Measurements from ENCODE around the gene FGFRL1. TPM values are rescaled to one million over a fixed set of nuclear protein-coding genes. Genes with fewer than 3 reads are reported as not detected.
A peak's percentile ranks its signal among the peaks of the same experiment; 100 is the strongest.

FGFRL1 gene
- total RNA-seq, 2 donors from 2014 or later = 12.0 to 16.7 TPM

DNA sequence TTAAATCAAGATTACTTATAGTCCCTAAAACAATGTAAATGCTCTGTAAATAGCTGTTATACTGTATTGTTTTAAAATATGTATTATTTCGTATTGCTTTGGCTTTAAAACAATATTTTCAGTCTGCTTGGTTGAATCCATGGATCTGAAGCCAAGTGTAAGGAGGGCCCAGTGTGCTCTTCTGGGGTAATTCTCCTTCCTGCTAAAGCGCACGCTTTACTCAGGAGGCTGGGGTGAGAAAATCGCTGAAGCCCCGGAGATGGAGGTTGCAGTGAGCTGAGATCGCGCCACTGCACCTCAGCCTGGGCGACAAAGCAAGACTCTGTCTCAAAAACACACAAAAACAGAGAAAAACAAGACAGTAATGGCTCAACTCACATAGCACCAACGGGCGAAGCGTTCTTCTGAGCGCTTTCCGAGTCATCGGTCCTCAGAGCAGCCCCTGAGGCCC lies 25.0 kb upstream of the FGFRL1 start:
- Mint-ChIP-seq H3K4me1 (no peaks in the 10 kb centered on the region), H3K36me3 (ENCODE audit: low read depth) (no peaks in the 10 kb centered on the region), H3K27me3 (no peaks in the 10 kb centered on the region), H3K4me3 (peak overlapping the region; percentile 86), H3K9me3 (no peaks in the 10 kb centered on the region), H3K27ac (peak overlapping the region; percentile 82)
- peak; percentile 52 for ATAC-seq (replicated peaks)

DNA sequence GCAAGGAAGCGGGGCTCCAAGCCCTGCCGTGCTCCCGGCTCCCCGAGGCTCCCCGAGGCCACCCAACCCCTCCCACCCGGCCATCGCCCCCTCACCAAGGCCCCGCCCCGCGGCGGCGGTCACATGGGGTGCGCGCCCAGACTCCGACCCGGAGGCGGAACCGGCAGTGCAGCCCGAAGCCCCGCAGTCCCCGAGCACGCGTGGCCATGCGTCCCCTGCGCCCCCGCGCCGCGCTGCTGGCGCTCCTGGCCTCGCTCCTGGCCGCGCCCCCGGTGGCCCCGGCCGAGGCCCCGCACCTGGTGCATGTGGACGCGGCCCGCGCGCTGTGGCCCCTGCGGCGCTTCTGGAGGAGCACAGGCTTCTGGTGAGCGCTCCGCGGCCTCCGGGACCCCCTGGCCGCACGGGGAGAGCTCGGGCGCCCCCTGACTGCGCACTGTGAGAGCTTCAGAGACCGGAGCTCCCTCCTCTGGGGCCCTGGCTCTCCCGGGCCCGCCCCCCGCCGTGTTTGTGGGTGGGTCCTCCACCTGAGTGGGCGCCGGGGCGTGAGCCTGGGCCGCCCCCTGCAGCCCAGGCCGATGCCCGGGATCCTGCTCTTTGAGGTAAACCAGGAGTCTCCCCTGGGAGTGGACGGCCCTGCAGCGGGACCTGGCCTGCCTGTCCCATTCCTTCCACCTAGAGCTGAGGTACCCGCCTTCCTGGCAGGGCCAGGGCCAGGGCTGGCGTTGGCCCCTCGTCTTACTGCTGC lies 24.4 kb upstream of the FGFRL1 start, which contains the start of gene IDUA:
Gene IDUA, plus strand, starts transcription at position 166 of the 745 bp plus-strand sequence. Its CDS starts 41 bp downstream, at position 207.
- Mint-ChIP-seq H3K9me3 (no peaks in the 10 kb centered on the region), H3K4me1 (no peaks in the 10 kb centered on the region), H3K4me3 (peak within 1 kb of the TSS; percentile 86), H3K27me3 (no peaks in the 10 kb centered on the region), H3K36me3 (ENCODE audit: low read depth) (no peaks in the 10 kb centered on the region), H3K27ac (peak within 1 kb of the TSS; percentile 82)
- ATAC-seq (replicated peaks) = peak; percentile 94

- no peaks in the 10 kb centered on the region for H3K27me3 Mint-ChIP-seq
- no peak for ATAC-seq (replicated peaks)
- H3K36me3 Mint-ChIP-seq (ENCODE audit: low read depth) = no peaks in the 10 kb centered on the region
- no peaks in the 10 kb centered on the region for H3K4me1 Mint-ChIP-seq
- H3K9me3 Mint-ChIP-seq = no peaks in the 10 kb centered on the region
- H3K4me3 Mint-ChIP-seq = peak overlapping the region; percentile 78
- H3K27ac Mint-ChIP-seq = no peak overlapping the region
Observed at GRCh38 chr4:987624-988513, 23.6 kb upstream of the FGFRL1 start.

- Mint-ChIP-seq H3K27ac (no peak overlapping the region), H3K36me3 (ENCODE audit: low read depth) (no peaks in the 10 kb centered on the region), H3K9me3 (no peaks in the 10 kb centered on the region), H3K27me3 (no peaks in the 10 kb centered on the region), H3K4me3 (no peak overlapping the region), H3K4me1 (no peaks in the 10 kb centered on the region)
- no peak for ATAC-seq (replicated peaks)
Observed at GRCh38 chr4:988726-989721, 22.4 kb upstream of the FGFRL1 start.

GRCh38 chr4:989722-990471 lies 21.5 kb upstream of the FGFRL1 start:
- H3K36me3 Mint-ChIP-seq (ENCODE audit: low read depth) = no peaks in the 10 kb centered on the region
- H3K4me3 Mint-ChIP-seq = no peak overlapping the region
- no peak overlapping the region for H3K27ac Mint-ChIP-seq
- no peak for ATAC-seq (replicated peaks)
- H3K27me3 Mint-ChIP-seq = no peaks in the 10 kb centered on the region
- no peaks in the 10 kb centered on the region for H3K4me1 Mint-ChIP-seq
- no peaks in the 10 kb centered on the region for H3K9me3 Mint-ChIP-seq

GRCh38 chr4:990746-991367 lies 20.6 kb upstream of the FGFRL1 start:
- ATAC-seq (replicated peaks) = no peak
- H3K4me3 Mint-ChIP-seq = no peak overlapping the region
- no peaks in the 10 kb centered on the region for H3K27me3 Mint-ChIP-seq
- no peaks in the 10 kb centered on the region for H3K36me3 Mint-ChIP-seq (ENCODE audit: low read depth)
- H3K4me1 Mint-ChIP-seq = no peaks in the 10 kb centered on the region
- no peak overlapping the region for H3K27ac Mint-ChIP-seq
- H3K9me3 Mint-ChIP-seq = no peaks in the 10 kb centered on the region

DNA sequence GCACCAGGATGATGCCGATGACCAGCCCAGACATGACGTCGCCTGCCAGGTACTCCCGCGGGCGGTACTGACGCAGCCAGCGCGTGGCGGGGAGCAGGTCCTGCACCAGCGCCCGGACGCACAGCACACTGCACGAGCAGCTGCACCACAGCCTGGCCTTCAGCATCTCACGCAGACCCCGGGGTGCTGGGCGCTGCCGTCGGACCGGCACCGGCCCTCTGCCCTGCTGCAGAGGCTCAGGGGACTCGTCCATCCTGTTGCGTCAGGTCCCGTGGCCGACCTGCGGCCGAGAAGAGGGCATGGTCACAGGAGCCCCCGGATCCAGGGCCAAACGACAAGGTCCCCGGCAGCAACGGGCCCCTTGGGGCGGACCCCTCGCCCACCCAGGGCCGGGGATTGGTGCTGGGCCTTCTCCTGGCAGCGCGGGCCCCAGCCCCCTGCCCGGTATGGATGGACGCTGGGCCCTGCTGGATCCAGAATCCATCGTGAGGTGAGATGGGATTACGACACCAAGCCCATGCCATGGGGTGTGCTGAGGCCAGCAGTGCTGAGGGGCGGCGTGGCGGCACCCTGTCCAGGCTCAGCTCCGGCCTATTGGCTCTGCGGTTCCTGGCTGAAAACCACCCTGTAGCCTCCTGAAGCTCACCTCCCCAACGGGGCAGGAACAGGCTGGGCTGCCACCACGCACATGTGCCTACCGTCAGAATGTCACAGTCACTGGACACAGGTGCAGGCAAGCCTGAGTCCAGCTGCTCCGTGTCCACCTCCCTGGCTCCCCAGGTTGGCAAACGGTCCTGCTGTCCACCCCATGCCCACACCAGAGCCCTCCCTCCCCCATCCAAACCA lies 19.8 kb upstream of the FGFRL1 start:
- H3K36me3 Mint-ChIP-seq (ENCODE audit: low read depth) = no peaks in the 10 kb centered on the region

DNA sequence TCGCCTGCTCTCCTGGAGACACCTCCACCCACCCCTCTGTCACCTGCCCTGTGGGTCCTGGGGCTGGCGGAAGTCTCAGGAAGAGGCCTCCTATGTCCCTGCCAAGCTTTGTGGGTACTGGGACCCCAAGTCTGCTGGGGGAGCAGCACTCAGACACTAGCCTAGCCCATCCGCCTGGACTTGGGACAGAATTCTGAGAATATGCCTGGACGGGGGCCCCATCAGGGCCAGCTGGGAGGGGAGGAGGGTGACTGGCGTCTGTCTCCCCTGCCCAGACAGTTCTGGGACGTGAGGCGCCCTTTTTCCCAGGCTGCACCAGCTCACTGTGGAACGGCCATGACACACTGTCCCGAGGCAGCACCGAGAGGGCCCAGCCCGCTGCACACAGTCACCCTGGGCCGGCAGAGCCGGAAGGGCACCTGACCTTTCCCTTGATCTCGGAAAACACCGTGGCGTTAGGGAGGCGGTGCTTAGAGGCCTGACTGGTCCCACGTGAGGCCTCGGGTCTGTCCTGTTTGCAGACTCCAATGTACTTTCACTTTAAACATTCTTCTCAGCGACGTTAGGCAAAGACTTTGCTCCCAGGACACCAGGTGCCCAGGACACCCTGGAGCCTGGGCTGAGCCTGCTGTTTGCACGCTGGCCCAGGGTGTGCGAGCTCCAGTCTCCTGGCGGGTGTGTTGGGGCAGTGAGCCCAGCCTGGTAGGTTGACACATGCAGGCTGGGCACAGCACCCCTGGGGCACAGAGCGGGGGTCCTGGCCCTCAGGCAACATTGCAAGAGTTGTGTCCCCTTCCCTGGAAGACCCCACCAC lies 18.9 kb upstream of the FGFRL1 start:
- Mint-ChIP-seq H3K36me3 (ENCODE audit: low read depth) (no peaks in the 10 kb centered on the region), H3K27ac (no peak overlapping the region), H3K4me3 (no peak overlapping the region), H3K4me1 (no peaks in the 10 kb centered on the region), H3K9me3 (no peaks in the 10 kb centered on the region), H3K27me3 (peaks cover 3% of the 10 kb centered on the region)
- ATAC-seq (replicated peaks) = no peak

More for the DNA sequence above, 19.8 kb upstream of the FGFRL1 start:
- Mint-ChIP-seq H3K4me1 (no peaks in the 10 kb centered on the region), H3K27ac (no peak overlapping the region), H3K4me3 (no peak overlapping the region), H3K9me3 (no peaks in the 10 kb centered on the region), H3K27me3 (no peaks in the 10 kb centered on the region)
- ATAC-seq (replicated peaks) = no peak

GRCh38 chr4:993111-994029 lies 18.1 kb upstream of the FGFRL1 start, which contains the start of gene SLC26A1:
Gene SLC26A1, minus strand, starts transcription at chr4:993404. Its CDS starts 1,701 bp downstream, at chr4:991703.
- Mint-ChIP-seq H3K9me3 (no peaks in the 10 kb centered on the region), H3K27me3 (peaks cover 5% of the 10 kb centered on the region), H3K4me3 (no peak within 1 kb of the TSS), H3K4me1 (no peaks in the 10 kb centered on the region), H3K36me3 (ENCODE audit: low read depth) (no peaks in the 10 kb centered on the region), H3K27ac (no peak within 1 kb of the TSS)
- ATAC-seq (replicated peaks) = no peak

- no peak for ATAC-seq (replicated peaks)
Observed at GRCh38 chr4:995311-996026, 16.0 kb upstream of the FGFRL1 start.

More at GRCh38 chr4:995311-996026, 16.0 kb upstream of the FGFRL1 start:
- no peaks in the 10 kb centered on the region for H3K9me3 Mint-ChIP-seq
- H3K27ac Mint-ChIP-seq = no peak overlapping the region
- no peaks in the 10 kb centered on the region for H3K4me1 Mint-ChIP-seq
- H3K4me3 Mint-ChIP-seq = no peak overlapping the region
- no peaks in the 10 kb centered on the region for H3K36me3 Mint-ChIP-seq (ENCODE audit: low read depth)
- peaks cover 13% of the 10 kb centered on the region for H3K27me3 Mint-ChIP-seq

Data from activated T-helper 17 cell treated with anti-CD3 and anti-CD28 coated beads, Interleukin-2, amount 50 U/mL, for 72 hours (primary cell).